VCaP (cell line): ENCODE measurements around the gene TRAPPC2L.

Experiments
- H3K27ac ChIP-seq: fragments of 450-650 bp; 2 replicates; pipeline ENCODE4 v1.5.1; 2017
- CTCF ChIP-seq: fragments of 450-650 bp; conservative IDR thresholded peaks from 2 replicates; pipeline ENCODE4 v1.5.1; 2017; ENCODE audit warnings: mild to moderate bottlenecking, moderate library complexity

TRAPPC2L gene

GRCh38 chr16:88850531-88851199, 6.3 kb upstream of the TRAPPC2L start:
- TF ChIP-seq CTCF, result no peak
- no peak overlapping the region for H3K27ac ChIP-seq

DNA sequence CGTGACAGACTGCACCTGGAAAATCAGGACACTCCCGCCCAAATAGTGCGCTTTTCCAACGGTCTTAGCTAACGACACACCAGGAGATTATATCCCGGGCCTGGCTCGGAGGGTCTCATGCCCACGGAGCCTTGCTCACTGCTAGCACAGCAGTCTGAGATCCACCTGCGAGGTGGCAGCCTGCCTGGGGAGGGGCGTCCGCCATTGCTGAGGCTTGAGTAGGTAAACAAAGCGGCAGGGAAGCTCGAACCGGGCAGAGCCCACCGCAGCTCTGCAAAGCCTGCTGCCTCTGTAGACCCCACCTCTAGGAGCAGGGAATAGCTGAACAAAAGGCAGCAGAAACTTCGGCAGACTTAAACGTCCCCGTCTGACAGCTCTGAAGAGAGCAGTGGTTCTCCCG, 5.3 kb upstream of the TRAPPC2L start:
- no peak for TF ChIP-seq CTCF
- no peak overlapping the region for H3K27ac ChIP-seq

- no peak overlapping the region for H3K27ac ChIP-seq
- no peak for TF ChIP-seq CTCF
These were observed 3.5 kb upstream of the TRAPPC2L start for GRCh38 chr16:88853325-88853941.

- TF ChIP-seq CTCF, result no peak
- H3K27ac ChIP-seq, result no peak overlapping the region
These were observed 2.4 kb upstream of the TRAPPC2L start for GRCh38 chr16:88854306-88855111.

GRCh38 chr16:88855176-88855575, 1.8 kb upstream of the TRAPPC2L start:
- TF ChIP-seq CTCF, result no peak
- no peak overlapping the region for H3K27ac ChIP-seq

DNA sequence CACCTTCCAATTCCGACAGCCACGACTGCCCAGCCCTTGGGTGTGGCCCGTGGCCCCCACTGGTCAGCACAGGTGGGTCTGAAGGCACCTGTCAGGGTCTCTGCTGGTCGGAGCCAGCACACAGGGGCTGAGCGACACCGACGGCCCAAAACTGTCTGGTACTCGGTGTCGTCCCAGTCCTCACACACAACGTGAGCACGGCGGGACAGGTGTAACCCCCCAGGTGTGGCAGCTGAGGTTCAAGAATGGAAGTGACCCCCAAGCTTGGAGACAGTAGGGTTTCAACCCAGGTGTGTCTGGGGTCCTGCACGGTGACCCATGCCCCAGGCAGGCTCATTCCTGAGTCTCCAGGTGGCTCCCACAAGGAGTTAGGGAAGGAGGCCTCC, 1.2 kb upstream of the TRAPPC2L start:
- TF ChIP-seq CTCF, result no peak
- H3K27ac ChIP-seq, result no peak overlapping the region

- TF ChIP-seq CTCF, result no peak
- H3K27ac ChIP-seq, result no peak overlapping the region
These were observed 652 bp upstream of the TRAPPC2L start for GRCh38 chr16:88856122-88856827.
